PC-3 (cell line): ENCODE results near the gene ARV1.
"Not testable (repeated sequence)": the region's sequence is repeated elsewhere in the genome, so short reads cannot be mapped to it uniquely, and the experiment has no call there.

Experiments
- EZH2 ChIP-seq: fragments of 300-600 bp; sonication (generic); IDR thresholded peaks from one replicate; pipeline ENCODE4 v1.6.1; 2017; ENCODE audit warnings: antibody characterized with exemption, mild to moderate bottlenecking, low read length; ENCODE audit not compliant: unreplicated experiment
- EZH2phosphoT487 ChIP-seq: fragments of 300-600 bp; sonication (generic); IDR thresholded peaks from 2 replicates; pipeline ENCODE4 v1.6.1; 2018; ENCODE audit warnings: mild to moderate bottlenecking, antibody characterized with exemption, low read length, borderline replicate concordance
- TF ChIP-seq, protein P1 (sequence below): fragments of 300-600 bp; sonication (generic); conservative IDR thresholded peaks from 2 replicates; pipeline ENCODE4 v1.5.1; 2017; ENCODE audit warnings: antibody characterized with exemption, low read depth, mild to moderate bottlenecking, low read length

DNA sequence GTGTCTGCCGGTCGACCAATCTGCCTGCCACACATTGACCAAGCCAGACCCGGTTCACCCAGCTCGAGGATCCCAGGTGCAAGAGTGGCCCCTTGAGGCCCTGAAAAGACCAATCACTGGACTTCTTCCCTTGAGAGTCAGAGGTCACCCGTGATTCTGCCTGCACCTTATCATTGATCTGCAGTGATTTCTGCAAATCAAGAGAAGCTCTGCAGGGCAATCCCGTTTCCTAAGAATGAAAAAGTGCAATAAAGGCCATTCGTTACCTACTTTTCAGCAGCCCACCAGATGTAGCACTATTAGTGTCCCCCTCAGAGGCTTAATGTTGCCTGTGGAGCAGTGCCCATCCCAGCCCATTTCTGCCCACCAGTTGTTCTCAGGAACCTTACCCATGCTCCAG is 43.6 kb downstream of the ARV1 start:
- TF ChIP-seq, protein P1, sequence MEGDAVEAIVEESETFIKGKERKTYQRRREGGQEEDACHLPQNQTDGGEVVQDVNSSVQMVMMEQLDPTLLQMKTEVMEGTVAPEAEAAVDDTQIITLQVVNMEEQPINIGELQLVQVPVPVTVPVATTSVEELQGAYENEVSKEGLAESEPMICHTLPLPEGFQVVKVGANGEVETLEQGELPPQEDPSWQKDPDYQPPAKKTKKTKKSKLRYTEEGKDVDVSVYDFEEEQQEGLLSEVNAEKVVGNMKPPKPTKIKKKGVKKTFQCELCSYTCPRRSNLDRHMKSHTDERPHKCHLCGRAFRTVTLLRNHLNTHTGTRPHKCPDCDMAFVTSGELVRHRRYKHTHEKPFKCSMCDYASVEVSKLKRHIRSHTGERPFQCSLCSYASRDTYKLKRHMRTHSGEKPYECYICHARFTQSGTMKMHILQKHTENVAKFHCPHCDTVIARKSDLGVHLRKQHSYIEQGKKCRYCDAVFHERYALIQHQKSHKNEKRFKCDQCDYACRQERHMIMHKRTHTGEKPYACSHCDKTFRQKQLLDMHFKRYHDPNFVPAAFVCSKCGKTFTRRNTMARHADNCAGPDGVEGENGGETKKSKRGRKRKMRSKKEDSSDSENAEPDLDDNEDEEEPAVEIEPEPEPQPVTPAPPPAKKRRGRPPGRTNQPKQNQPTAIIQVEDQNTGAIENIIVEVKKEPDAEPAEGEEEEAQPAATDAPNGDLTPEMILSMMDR: not testable (repeated sequence)
- not testable (repeated sequence) for TF ChIP-seq EZH2, EZH2phosphoT487
